NCI-H146 (cell line): ENCODE data around the gene LRRC8D.

ENCODE experiments used
- DNase-seq: peaks from one replicate; lab custom pipeline; 2025; lab: John Stamatoyannopoulos, UW

Gene LRRC8D

GRCh38 chr1:89833183-89834082, 12.6 kb downstream of the LRRC8D start:
- no peak for DNase-seq

GRCh38 chr1:89834083-89834704, 13.4 kb downstream of the LRRC8D start:
- no peak for DNase-seq

GRCh38 chr1:89836252-89837035, 15.6 kb downstream of the LRRC8D start:
- DNase-seq: no peak

- DNase-seq: no peak
These were observed 16.2 kb downstream of the LRRC8D start for GRCh38 chr1:89837036-89837481.

GRCh38 chr1:89837510-89837909, 16.7 kb downstream of the LRRC8D start:
- no peak for DNase-seq

- no peak for DNase-seq
These were observed 18.7 kb downstream of the LRRC8D start for GRCh38 chr1:89839516-89839915.

- DNase-seq: no peak
These were observed 20.7 kb downstream of the LRRC8D start for GRCh38 chr1:89841507-89841906.

- DNase-seq: no peak
These were observed 21.9 kb downstream of the LRRC8D start for GRCh38 chr1:89842567-89843272.

GRCh38 chr1:89843273-89844130, 22.7 kb downstream of the LRRC8D start:
- DNase-seq: peak; percentile 75

- DNase-seq: no peak
These were observed 23.5 kb downstream of the LRRC8D start for GRCh38 chr1:89844241-89844807.

- no peak for DNase-seq
These were observed 24.0 kb downstream of the LRRC8D start for GRCh38 chr1:89844860-89845259.

- DNase-seq: no peak
These were observed 26.4 kb downstream of the LRRC8D start for GRCh38 chr1:89847191-89847729.

GRCh38 chr1:89850844-89851415, 30.1 kb downstream of the LRRC8D start:
- DNase-seq: no peak

- no peak for DNase-seq
These were observed 33.3 kb downstream of the LRRC8D start for GRCh38 chr1:89854140-89854539.

GRCh38 chr1:89855413-89856123, 34.7 kb downstream of the LRRC8D start:
- DNase-seq: no peak

GRCh38 chr1:89863165-89863830, 42.5 kb downstream of the LRRC8D start:
- DNase-seq: no peak

GRCh38 chr1:89865498-89866382, 44.9 kb downstream of the LRRC8D start:
- no peak for DNase-seq

- DNase-seq: no peak
These were observed 45.7 kb downstream of the LRRC8D start for GRCh38 chr1:89866568-89866967.
